Effector CD8-positive, alpha-beta T cell (primary cell): Measurements from ENCODE around the gene ZBTB7A.
A peak's percentile ranks its signal among the peaks of the same experiment; 100 is the strongest.
"Not testable (repeated sequence)": the region's sequence is repeated elsewhere in the genome, so short reads cannot be mapped to it uniquely, and the experiment has no call there.

Source experiments
- DNase-seq: peaks from one replicate; lab custom pipeline; 2025; lab: John Stamatoyannopoulos, UW

ZBTB7A gene

GRCh38 chr19:4015705-4016402 lies 50.8 kb downstream of the ZBTB7A start:
- no peak for DNase-seq

DNA sequence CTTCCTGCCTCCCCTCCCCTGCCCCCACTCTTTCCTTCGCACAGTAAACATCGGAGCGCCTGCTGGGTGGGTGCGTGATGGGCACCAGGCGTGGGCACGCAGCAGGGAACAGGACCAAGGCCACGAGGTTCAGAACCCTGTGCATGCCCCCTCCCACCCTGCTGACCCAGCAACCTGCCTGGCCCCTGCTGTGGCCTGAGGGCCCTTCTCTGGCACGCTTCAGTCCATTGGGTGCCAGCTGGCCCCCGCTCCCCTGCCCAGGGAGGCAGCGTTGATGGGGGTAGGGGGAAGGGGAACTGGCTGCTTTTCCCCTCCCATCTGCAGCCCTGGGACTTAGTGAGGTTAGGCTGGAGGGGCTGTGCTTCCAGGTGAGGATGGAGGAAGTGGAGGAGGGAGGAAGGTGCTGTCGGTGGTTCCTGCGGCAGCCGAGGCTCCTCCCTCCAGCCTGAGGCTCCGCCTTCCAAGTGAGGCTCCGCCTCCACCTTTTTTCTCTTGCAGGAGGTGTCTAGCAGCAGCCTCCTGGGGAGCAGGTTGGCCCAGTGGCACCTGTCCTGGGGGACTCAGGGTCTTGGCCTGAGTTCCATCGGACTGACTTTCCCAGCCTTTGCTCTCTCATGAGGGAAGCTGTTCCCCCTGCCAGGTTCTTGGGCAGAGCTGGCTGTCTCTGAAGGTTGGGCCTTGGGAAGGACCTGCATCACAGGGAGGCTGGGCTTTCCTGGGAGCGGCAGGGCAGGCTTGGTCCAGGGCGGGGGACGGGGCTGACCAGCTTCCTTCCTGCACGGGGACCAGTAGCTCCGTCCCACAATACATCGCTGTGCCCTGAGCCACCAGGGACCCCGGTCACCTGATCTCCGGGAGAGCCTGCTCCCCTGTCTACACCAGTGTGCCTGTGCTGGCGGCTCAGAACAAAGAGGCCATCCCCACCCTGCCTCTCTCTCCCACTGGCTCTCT lies 51.9 kb downstream of the ZBTB7A start:
- peak; percentile 12 for DNase-seq

DNA sequence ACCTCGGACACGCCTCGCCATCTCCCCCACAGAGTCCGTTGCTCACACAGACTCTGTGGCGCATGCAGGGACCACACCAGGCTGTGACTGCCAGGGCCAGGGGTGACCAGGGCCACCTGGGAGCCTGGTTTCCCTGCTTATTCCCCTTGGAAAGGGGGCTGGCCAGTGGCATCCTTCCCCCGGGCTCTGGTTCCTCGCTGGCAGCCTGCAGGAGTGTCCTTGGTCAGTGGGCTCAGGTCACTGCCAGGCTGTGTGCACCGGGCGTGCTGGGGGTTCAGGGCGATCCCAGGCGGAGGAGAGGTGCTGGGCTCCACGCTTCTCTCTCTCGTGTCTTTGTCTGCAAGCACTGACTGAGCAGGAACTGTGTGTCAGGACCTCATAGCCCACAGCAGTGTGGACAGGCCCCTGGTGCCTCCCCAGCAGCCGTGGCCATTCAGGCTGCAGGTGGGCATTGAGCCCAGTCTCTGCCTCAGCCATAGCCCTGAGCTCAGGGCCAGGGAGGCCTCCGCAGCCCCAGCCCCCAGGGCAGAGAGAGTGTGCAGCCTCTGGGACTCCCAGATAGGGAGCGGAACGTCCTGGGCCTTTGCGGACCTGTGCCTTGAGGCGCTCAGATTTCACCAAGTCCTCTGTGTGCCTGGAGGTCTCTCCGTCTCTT lies 52.7 kb downstream of the ZBTB7A start:
- DNase-seq: no peak

GRCh38 chr19:4012975-4013634 lies 53.6 kb downstream of the ZBTB7A start:
- no peak for DNase-seq

- no peak for DNase-seq
Measured at GRCh38 chr19:4012092-4012974, 54.4 kb downstream of the ZBTB7A start.

DNA sequence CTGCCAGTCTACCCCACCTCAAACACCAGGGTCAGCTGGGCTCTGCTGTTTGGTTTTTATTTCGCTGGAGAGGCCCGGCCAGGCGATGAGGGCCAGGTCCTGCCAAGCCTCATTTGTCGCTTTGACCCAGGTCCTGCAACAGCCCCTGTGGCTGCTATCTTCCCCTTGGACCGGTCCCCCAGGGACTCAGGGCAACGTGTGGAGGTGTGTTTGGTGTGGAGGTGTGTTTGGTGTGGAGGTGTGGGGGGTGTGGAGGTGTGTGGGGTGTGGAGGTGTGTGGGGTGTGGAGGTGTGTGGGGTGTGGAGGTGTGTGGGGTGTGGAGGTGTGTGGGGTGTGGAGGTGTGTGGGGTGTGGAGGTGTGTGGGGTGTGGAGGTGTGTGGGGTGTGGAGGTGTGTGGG lies 55.3 kb downstream of the ZBTB7A start:
- DNase-seq: not testable (repeated sequence)

DNA sequence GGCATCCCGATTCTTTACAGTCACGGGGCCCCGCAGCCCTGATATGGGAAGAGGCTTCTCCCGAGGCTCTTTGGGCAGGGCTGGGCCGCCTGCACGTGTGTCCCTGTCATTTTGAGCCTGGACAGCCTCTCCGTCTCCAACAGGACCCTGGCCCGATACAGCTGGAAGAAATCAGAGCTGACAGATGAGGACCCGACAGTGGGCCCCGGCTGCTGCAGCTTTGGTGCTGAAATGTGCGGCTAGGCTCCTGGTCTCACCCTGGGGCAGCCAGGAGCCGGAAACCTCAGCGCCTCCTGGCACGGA lies 55.9 kb downstream of the ZBTB7A start:
- no peak for DNase-seq

DNA sequence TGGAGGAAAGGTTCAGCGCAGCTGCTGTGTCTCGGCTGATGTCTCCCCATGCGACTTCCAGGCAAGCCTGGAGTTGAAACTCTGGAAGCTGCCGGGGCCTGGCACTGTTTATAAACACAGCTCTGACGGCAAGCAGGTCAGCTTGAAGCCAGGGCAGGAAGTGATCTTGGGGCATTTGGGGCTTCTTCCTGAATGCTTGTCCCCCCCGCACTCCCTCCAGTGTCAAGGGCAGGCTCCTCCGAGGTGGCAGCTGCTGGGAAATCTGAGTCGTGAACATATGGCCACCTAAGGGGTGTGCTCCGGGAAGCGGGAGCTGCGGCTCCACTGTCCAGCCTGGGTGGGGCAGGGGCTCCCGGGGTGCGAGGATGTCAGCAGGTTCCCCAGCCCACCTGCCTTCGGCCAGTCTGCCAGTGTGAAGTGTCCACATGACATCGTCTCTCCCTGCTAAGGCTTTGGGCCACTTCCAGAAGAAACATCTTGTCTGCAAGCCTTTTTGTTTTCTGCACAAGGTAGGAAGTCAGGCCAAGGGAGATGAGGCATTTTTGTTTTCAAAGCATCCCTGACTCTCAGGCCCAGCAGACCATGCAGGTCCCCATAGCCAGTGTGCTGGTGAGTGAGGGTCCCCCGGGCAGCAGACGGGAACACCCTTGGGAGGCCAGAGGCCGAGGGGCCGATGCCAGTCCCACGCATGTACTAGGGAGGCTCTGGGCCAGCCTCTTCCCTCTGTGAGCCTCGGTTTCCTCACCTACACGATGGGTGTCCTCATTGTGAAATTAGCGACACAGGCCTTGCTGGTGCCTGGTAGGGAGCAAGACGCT lies 56.5 kb downstream of the ZBTB7A start:
- no peak for DNase-seq

DNA sequence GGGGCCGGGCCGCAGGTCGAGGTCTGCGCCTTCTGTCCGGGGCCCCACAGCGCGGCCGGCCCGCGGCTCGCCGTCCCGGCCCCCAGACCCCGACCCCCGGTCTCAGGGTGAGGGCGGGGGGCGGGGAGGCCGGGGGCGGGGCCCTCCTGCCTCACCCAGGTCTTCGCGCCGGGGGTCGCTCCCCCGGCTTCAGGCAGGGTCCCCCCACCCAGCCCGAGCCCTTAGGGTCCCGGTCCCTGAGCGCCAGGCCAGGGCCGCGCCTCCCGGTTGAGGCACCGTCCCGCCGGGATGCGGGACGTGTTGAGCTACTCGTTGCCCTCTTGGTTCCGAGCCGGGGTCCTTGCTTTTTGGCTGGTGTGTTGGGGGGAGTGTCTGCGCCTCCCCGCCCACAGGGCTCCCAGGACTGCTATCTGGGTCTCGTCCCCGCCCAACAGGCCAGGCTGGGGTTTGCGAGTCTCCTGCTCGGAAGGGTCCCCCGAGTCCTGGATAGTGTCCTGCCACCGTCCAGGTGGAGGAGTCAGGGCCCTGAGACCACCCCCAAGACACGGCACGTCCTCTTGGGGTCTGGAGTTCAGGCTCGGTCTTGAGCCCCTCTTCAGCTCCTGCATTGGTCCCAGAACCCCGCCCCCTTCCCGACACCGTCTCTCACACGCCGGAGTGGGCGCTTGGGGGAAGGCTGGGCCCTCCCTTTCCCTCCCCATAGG lies 58.7 kb downstream of the ZBTB7A start:
- peak; percentile 24 for DNase-seq

DNA sequence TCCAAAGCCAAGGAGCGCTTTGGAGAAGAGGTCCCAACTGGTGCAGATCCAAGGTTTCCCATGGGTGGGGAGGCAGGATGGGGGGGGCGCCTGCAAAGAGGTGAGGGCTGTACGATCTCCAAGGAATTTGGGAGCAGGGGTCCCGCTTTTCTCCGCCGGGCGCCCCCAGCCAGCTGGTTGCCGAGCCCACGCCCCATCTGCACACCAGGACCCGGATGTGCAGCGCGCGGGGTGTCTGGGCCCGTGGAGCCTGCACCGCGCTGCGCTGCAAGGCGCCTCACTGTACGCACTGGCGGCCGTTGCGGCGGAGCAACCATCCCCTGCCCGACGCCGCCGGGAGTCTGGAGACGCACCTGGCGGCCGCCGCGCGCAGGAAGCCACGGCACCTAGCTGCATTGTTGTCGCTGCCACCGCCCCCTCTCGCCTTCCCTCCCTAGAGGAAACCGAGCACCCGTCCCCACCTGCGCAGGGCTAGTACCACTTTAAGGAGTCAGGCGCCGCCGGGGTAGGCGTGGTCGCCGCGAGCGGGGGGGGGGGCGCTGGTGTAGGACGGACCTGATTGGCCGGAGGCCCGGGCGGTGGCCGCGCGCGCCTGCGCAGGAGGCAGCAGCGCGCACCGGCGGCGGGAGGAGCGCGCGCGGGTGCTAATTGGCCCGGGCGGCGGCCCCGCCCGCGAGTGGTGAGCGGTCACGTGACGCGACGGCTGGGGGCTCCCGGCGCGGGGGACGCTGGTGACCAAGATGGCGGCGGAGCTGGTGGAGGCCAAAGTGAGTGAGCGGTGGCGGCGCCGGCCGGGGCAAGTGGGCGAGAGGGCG lies 59.5 kb downstream of the ZBTB7A start, which contains the start of gene PIAS4:
Gene PIAS4 (plus strand): TSS at position 716 of the 815 bp plus-strand sequence. CDS start 25 bp downstream, at position 741.
- DNase-seq: peak; percentile 96

GRCh38 chr19:4005436-4005835 lies 61.3 kb downstream of the ZBTB7A start:
- DNase-seq: not testable (repeated sequence)

DNA sequence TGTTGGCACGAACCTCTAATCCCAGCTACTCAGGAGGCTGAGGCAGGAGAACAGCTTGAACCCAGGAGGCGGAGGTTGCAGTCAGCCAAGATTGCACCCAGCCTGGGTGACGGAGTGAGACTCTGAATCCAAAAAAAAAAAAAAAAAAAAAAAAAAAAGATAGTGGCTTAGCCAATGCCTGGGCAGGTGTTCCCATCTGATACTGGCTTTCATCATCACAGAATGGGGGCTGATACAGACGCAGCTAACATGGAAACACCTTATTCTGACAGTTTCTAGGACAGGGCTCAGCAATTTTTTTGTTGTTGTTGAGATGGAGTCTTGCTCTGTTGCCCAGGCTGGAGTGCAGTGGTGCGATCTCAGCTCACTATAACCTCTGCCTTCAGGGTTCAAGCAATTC lies 65.9 kb downstream of the ZBTB7A start:
- DNase-seq: not testable (repeated sequence)

DNA sequence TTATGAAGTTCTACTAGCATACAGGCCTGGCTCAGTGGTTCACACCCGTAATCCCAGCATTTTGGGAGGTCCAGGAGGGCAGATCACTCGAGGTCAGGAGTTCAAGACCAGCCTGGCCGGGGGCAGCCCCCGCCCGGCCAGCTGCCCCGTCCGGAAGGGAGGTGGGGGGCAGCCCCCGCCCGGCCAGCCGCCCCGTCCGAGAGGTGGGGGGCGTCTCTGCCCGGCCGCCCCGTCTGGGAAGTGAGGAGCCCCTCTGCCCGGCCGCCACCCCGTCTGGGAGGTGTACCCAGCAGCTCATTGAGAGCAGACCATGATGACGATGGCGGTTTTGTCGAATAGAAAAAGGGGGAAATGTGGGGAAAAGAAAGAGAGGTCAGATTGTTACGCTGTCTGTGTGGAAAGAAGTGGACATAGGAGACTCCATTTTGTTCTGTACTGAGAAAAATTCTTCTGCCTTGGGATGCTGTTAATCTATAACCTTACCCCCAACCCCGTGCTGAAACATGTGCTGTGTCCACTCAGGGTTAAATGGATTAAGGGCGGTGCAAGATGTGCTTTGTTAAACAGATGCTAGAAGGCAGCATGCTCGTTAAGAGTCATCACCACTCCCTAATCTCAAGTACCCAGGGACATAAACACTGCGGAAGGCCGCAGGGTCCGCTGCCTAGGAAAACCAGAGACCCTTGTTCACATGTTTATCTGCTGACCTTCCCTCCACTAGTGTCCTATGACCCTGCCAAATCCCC lies 67.9 kb downstream of the ZBTB7A start:
- DNase-seq: not testable (repeated sequence)

- DNase-seq: no peak
Measured at GRCh38 chr19:3995607-3996006, 71.1 kb downstream of the ZBTB7A start.
